ENCODE measurements around the gene HPCAL1. TPM values are rescaled to one million over a fixed set of nuclear protein-coding genes. Genes with fewer than 3 reads are reported as not detected.

The HPCAL1 gene
- total and polyA plus RNA-seq, 2 experiments from 2014 or later: 8.3 to 25.4 TPM

DNA sequence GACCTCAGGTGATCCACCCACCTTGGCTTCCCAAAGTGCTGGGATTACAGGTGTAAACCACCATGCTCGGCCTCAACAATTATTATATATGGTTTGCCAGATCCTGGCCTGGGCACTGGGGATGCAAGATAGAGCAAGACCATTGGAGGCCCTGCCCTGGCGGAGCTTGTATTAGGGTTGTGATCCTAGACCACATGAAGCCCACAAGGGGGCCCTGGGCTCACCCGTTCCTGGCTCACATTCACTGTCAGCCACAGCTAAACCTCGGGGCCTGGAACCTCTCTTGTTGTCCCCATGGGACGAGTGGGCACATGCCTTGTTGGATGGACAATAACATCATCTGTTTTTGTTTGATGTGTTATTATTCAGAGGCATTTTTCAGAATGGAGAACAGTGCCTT is 14.9 kb downstream of the HPCAL1 start:
- Mint-ChIP-seq H3K4me3 (no peak overlapping the region), H3K4me1 (peaks cover 15% of the 10 kb centered on the region), H3K9me3 (no peaks in the 10 kb centered on the region), H3K27me3 (ENCODE audit: insufficient read depth, low read depth, poor library complexity) (peaks cover 8% of the 10 kb centered on the region), H3K36me3 (ENCODE audit: low read depth) (no peaks in the 10 kb centered on the region), H3K27ac (no peak overlapping the region)
- Histone ChIP-seq H3K9me2 (ENCODE audit: insufficient read depth) (peaks cover 9% of the 10 kb centered on the region; the same call in 1 of the 2 replicates), H3K4me1 (ENCODE audit: insufficient read depth) (peaks cover 14% of the 10 kb centered on the region; the same call in 1 of the 2 replicates), H3K4me2 (no peak overlapping the region), H3K4me3 (no peak overlapping the region), H3F3A (replicated peaks; ENCODE audit: low read depth) (no peaks in the 10 kb centered on the region), H4K20me1 (replicated peaks; ENCODE audit: insufficient read depth) (no peaks in the 10 kb centered on the region), H3K27ac (ENCODE audit: low read depth) (no peak overlapping the region), H3K79me2 (replicated peaks; ENCODE audit: insufficient read depth) (0 out of 2 replicates have a peak, but pooled peaks cover 8% of the 10 kb centered on the region), H3K27me3 (ENCODE audit: insufficient read depth) (no peaks in the 10 kb centered on the region), H2AFZ (no peak overlapping the region), H3K36me3 (ENCODE audit: insufficient read depth) (no peaks in the 10 kb centered on the region)
- ATAC-seq (peak; percentile 96), DNase-seq (ENCODE audit: low spot score) (peak; percentile 63)
- TF ChIP-seq ETS1 (IDR thresholded peaks at IDR 0.05) (no peak), CREB1 (CRISPR knock-in tag; IDR thresholded peaks at IDR 0.05; ENCODE audit: low read depth) (no peak), REST (IDR thresholded peaks at IDR 0.05; ENCODE audit: unreplicated experiment) (no peak), NANOG (IDR thresholded peaks at IDR 0.05; ENCODE audit: borderline replicate concordance) (no peak), ZNF114 (CRISPR knock-in tag; IDR thresholded peaks at IDR 0.05) (no peak)
- TF ChIP-seq, protein P1, sequence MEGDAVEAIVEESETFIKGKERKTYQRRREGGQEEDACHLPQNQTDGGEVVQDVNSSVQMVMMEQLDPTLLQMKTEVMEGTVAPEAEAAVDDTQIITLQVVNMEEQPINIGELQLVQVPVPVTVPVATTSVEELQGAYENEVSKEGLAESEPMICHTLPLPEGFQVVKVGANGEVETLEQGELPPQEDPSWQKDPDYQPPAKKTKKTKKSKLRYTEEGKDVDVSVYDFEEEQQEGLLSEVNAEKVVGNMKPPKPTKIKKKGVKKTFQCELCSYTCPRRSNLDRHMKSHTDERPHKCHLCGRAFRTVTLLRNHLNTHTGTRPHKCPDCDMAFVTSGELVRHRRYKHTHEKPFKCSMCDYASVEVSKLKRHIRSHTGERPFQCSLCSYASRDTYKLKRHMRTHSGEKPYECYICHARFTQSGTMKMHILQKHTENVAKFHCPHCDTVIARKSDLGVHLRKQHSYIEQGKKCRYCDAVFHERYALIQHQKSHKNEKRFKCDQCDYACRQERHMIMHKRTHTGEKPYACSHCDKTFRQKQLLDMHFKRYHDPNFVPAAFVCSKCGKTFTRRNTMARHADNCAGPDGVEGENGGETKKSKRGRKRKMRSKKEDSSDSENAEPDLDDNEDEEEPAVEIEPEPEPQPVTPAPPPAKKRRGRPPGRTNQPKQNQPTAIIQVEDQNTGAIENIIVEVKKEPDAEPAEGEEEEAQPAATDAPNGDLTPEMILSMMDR (conservative IDR thresholded peaks at IDR 0.05; ENCODE audit: low read depth in 2 of 2): peak; percentile 36 to 49; a peak in 3 of 4 replicates
- TF ChIP-seq, protein P2, sequence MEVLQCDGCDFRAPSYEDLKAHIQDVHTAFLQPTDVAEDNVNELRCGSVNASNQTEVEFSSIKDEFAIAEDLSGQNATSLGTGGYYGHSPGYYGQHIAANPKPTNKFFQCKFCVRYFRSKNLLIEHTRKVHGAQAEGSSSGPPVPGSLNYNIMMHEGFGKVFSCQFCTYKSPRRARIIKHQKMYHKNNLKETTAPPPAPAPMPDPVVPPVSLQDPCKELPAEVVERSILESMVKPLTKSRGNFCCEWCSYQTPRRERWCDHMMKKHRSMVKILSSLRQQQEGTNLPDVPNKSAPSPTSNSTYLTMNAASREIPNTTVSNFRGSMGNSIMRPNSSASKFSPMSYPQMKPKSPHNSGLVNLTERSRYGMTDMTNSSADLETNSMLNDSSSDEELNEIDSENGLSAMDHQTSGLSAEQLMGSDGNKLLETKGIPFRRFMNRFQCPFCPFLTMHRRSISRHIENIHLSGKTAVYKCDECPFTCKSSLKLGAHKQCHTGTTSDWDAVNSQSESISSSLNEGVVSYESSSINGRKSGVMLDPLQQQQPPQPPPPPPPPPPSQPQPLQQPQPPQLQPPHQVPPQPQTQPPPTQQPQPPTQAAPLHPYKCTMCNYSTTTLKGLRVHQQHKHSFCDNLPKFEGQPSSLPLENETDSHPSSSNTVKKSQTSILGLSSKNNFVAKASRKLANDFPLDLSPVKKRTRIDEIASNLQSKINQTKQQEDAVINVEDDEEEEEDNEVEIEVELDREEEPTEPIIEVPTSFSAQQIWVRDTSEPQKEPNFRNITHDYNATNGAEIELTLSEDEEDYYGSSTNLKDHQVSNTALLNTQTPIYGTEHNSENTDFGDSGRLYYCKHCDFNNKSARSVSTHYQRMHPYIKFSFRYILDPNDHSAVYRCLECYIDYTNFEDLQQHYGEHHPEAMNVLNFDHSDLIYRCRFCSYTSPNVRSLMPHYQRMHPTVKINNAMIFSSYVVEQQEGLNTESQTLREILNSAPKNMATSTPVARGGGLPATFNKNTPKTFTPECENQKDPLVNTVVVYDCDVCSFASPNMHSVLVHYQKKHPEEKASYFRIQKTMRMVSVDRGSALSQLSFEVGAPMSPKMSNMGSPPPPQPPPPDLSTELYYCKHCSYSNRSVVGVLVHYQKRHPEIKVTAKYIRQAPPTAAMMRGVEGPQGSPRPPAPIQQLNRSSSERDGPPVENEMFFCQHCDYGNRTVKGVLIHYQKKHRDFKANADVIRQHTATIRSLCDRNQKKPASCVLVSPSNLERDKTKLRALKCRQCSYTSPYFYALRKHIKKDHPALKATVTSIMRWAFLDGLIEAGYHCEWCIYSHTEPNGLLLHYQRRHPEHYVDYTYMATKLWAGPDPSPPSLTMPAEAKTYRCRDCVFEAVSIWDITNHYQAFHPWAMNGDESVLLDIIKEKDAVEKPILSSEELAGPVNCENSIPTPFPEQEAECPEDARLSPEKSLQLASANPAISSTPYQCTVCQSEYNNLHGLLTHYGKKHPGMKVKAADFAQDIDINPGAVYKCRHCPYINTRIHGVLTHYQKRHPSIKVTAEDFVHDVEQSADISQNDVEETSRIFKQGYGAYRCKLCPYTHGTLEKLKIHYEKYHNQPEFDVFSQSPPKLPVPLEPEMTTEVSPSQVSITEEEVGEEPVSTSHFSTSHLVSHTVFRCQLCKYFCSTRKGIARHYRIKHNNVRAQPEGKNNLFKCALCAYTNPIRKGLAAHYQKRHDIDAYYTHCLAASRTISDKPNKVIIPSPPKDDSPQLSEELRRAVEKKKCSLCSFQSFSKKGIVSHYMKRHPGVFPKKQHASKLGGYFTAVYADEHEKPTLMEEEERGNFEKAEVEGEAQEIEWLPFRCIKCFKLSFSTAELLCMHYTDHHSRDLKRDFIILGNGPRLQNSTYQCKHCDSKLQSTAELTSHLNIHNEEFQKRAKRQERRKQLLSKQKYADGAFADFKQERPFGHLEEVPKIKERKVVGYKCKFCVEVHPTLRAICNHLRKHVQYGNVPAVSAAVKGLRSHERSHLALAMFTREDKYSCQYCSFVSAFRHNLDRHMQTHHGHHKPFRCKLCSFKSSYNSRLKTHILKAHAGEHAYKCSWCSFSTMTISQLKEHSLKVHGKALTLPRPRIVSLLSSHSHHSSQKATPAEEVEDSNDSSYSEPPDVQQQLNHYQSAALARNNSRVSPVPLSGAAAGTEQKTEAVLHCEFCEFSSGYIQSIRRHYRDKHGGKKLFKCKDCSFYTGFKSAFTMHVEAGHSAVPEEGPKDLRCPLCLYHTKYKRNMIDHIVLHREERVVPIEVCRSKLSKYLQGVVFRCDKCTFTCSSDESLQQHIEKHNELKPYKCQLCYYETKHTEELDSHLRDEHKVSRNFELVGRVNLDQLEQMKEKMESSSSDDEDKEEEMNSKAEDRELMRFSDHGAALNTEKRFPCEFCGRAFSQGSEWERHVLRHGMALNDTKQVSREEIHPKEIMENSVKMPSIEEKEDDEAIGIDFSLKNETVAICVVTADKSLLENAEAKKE (CRISPR knock-in tag; IDR thresholded peaks at IDR 0.05): no peak

Data from GM23338 (cell line).